Neural progenitor cell (in vitro differentiated cells): Measurements from ENCODE around the gene ABCC1.

ENCODE experiments used
- CTCF ChIP-seq: fragments of 200-600 bp; sonication (generic); IDR thresholded peaks from 2 replicates; pipeline ENCODE4 v1.5.1; 2017; ENCODE audit warnings: antibody characterized with exemption, mild to moderate bottlenecking
- EZH2phosphoT487 ChIP-seq: fragments of 200-600 bp; sonication (generic); IDR thresholded peaks from 2 replicates; pipeline ENCODE4 v1.6.1; 2017; ENCODE audit warnings: antibody characterized with exemption

- TF ChIP-seq CTCF (no peak), EZH2phosphoT487 (no peak)
Observed at GRCh38 chr16:16189842-16190241, 240.4 kb downstream of the ABCC1 start.
